H1 (cell line): ENCODE results near the gene SCUBE2. TPM values are rescaled to one million over a fixed set of nuclear protein-coding genes. Genes with fewer than 3 reads are reported as not detected.

ENCODE experiments used
- CTCF ChIA-PET: fragments of 300-600 bp; sonication (Branson Sonifier 250); formaldehyde crosslinking; loops from one replicate; lab custom pipeline; 2021; ENCODE audit not compliant: partially characterized antibody; lab: Charles Lee
- POLR2A ChIA-PET: fragments of 300-600 bp; sonication (Branson Sonifier 250); formaldehyde crosslinking; loops from one replicate; lab custom pipeline; 2021; ENCODE audit warnings: inconsistent platforms; ENCODE audit not compliant: partially characterized antibody; lab: Charles Lee
- DNase-seq, 2 experiments: peaks; one replicate each; pipeline versions ENCODE4 v3.0.0 to v3.0.0-alpha.2; 2010 to 2022; ENCODE audit warnings: low spot score in 2 of 2, low read depth in 1 of 2, mixed read lengths in 1 of 2
- FAIRE-seq: peaks from 2 replicates; lab custom pipeline; 2011; peaks lifted over from hg19 to GRCh38; lab: Jason Lieb, UNC
- H2AFZ ChIP-seq: 2 replicates; pipeline ENCODE4 v1.8.1; 2012; ENCODE audit warnings: low read length, inconsistent platforms
- H2AK5ac ChIP-seq: 2 replicates; pipeline ENCODE4 v1.6.1; 2013; ENCODE audit warnings: low read depth, low read length
- H2BK120ac ChIP-seq: replicated peaks from 2 replicates; pipeline ENCODE3; 2013; ENCODE audit warnings: low read depth, low read length, inconsistent platforms
- H2BK12ac ChIP-seq: 2 replicates; pipeline ENCODE4 v1.6.1; 2013; ENCODE audit warnings: low read depth, low read length
- H2BK15ac ChIP-seq: 2 replicates; pipeline ENCODE4 v1.6.1; 2013; ENCODE audit warnings: low read length
- H2BK20ac ChIP-seq: 2 replicates; pipeline ENCODE4 v1.6.1; 2013; ENCODE audit warnings: low read length
- H2BK5ac ChIP-seq: 2 replicates; pipeline ENCODE4 v1.6.1; 2013; ENCODE audit warnings: low read depth, low read length
- H3K14ac ChIP-seq: 2 replicates; pipeline ENCODE4 v1.6.1; 2013; ENCODE audit warnings: inconsistent platforms; ENCODE audit not compliant: insufficient read length
- H3K18ac ChIP-seq: 2 replicates; pipeline ENCODE4 v1.6.1; 2013; ENCODE audit warnings: low read length; ENCODE audit errors: extremely low read depth
- H3K23ac ChIP-seq: 2 replicates; pipeline ENCODE4 v1.6.1; 2013; ENCODE audit warnings: inconsistent platforms; ENCODE audit not compliant: insufficient read length
- H3K23me2 ChIP-seq: 2 replicates; pipeline ENCODE4 v1.6.1; 2013; ENCODE audit warnings: low read depth, low read length
- H3K27ac ChIP-seq: 2 replicates; pipeline ENCODE4 v1.6.1; 2011; ENCODE audit warnings: low read depth, low read length, inconsistent platforms
- H3K27me3 ChIP-seq, 4 experiments: replicated peaks in 1 of 4; 1 replicate in 1 of 4; 2 replicates in 3 of 4; pipeline versions ENCODE4 v1.6.1 to v1.8.1; 2011 to 2013; ENCODE audit warnings: low read length in 3 of 4, mild to moderate bottlenecking in 3 of 4, inconsistent platforms in 2 of 4, mixed read lengths in 2 of 4, moderate library complexity in 1 of 4; ENCODE audit not compliant: control insufficient read depth in 3 of 4, insufficient read depth in 3 of 4; ENCODE audit errors: extremely low read depth in 1 of 4
- H3K36me3 ChIP-seq, 4 experiments: 2 replicates each; pipeline versions ENCODE4 v1.6.1 to v1.8.1; 2011 to 2013; ENCODE audit warnings: mild to moderate bottlenecking in 4 of 4, low read length in 3 of 4, moderate library complexity in 2 of 4, control low read depth in 1 of 4, inconsistent platforms in 1 of 4; ENCODE audit not compliant: insufficient read depth in 4 of 4, control insufficient read depth in 2 of 4
- H3K4ac ChIP-seq: replicated peaks from 2 replicates; pipeline ENCODE3; 2013; ENCODE audit warnings: low read length, low read depth, mixed read lengths, inconsistent platforms; ENCODE audit not compliant: insufficient read length
- H3K4me1 ChIP-seq, 4 experiments: replicated peaks in 1 of 4; 1 replicate in 1 of 4; 2 replicates in 3 of 4; pipeline versions ENCODE4 v1.6.1 to v1.8.1; 2011 to 2013; ENCODE audit warnings: low read length in 3 of 4, inconsistent platforms in 2 of 4, mixed read lengths in 1 of 4; ENCODE audit not compliant: insufficient read depth in 4 of 4, control insufficient read depth in 3 of 4
- H3K4me2 ChIP-seq, 2 experiments: 2 replicates each; pipeline versions ENCODE4 v1.6.1 to v1.8.1; 2011 to 2013; ENCODE audit warnings: low read depth in 2 of 2, low read length in 2 of 2, control low read depth in 1 of 2, inconsistent platforms in 1 of 2, mild to moderate bottlenecking in 1 of 2; ENCODE audit not compliant: insufficient read depth in 1 of 2
- H3K4me3 ChIP-seq, 4 experiments: fragments of 200-600, 300-600 bp in 1 of 4; sonication (generic), shearing (Covaris generic), sonication (Bioruptor Twin) in 1 of 4; 2 replicates each; pipeline versions ENCODE4 v1.5.1 to v1.8.1; 2011 to 2016; ENCODE audit warnings: low read length in 4 of 4, low read depth in 3 of 4, control low read depth in 2 of 4, inconsistent platforms in 2 of 4, mild to moderate bottlenecking in 2 of 4, mixed read lengths in 1 of 4, moderate library complexity in 1 of 4; ENCODE audit not compliant: insufficient read depth in 2 of 4; ENCODE audit errors: extremely low read depth in 1 of 4
- H3K56ac ChIP-seq: replicated peaks from 2 replicates; pipeline ENCODE3; 2013; ENCODE audit warnings: low read depth, mild to moderate bottlenecking, mixed read lengths, low read length, inconsistent platforms; ENCODE audit not compliant: insufficient read length
- H3K79me1 ChIP-seq: 2 replicates; pipeline ENCODE4 v1.6.1; 2013; ENCODE audit warnings: low read depth, low read length, control low read depth
- H3K79me2 ChIP-seq, 2 experiments: 2 replicates each; pipeline versions ENCODE4 v1.6.1 to v1.8.1; 2012 to 2013; ENCODE audit warnings: low read length in 2 of 2, mild to moderate bottlenecking in 2 of 2, inconsistent platforms in 1 of 2; ENCODE audit not compliant: insufficient read depth in 2 of 2, control insufficient read depth in 1 of 2
- H3K9ac ChIP-seq, 4 experiments: replicated peaks in 1 of 4; 1 replicate in 1 of 4; 2 replicates in 3 of 4; pipeline versions ENCODE4 v1.6.1 to v1.8.1; 2011 to 2013; ENCODE audit warnings: low read depth in 3 of 4, low read length in 3 of 4, control low read depth in 2 of 4, mild to moderate bottlenecking in 2 of 4, moderate library complexity in 2 of 4, inconsistent platforms in 1 of 4; ENCODE audit errors: extremely low read depth in 1 of 4
- H3K9me3 ChIP-seq, 2 experiments: 2 replicates each; pipeline versions ENCODE4 v1.6.1 to v1.8.1; 2012 to 2013; ENCODE audit warnings: mild to moderate bottlenecking in 2 of 2, moderate library complexity in 2 of 2, control low read depth in 1 of 2, inconsistent platforms in 1 of 2, low read depth in 1 of 2, low read length in 1 of 2, mixed read lengths in 1 of 2; ENCODE audit not compliant: insufficient read depth in 2 of 2
- H4K20me1 ChIP-seq, 2 experiments: replicated peaks in 1 of 2; 2 replicates each; pipeline versions ENCODE3 to v1.8.1; 2011 to 2013; ENCODE audit warnings: inconsistent platforms in 2 of 2, low read length in 2 of 2, mild to moderate bottlenecking in 1 of 2; ENCODE audit not compliant: insufficient read depth in 2 of 2, control insufficient read depth in 1 of 2
- H4K5ac ChIP-seq: 2 replicates; pipeline ENCODE4 v1.6.1; 2013; ENCODE audit warnings: low read length, low read depth, mixed read lengths, inconsistent platforms; ENCODE audit not compliant: insufficient read length
- H4K8ac ChIP-seq: 2 replicates; pipeline ENCODE4 v1.8.0; 2013; ENCODE audit warnings: mild to moderate bottlenecking, moderate library complexity, low read length, inconsistent platforms; ENCODE audit not compliant: insufficient read depth; ENCODE audit errors: extremely low read depth
- H4K91ac ChIP-seq: replicated peaks from 2 replicates; pipeline ENCODE3; 2013; ENCODE audit warnings: low read length, mixed read lengths, inconsistent platforms; ENCODE audit not compliant: insufficient read length
- ATF2 ChIP-seq: IDR thresholded peaks from 2 replicates; pipeline ENCODE4 v1.6.1; 2012; ENCODE audit warnings: low read length, inconsistent platforms
- BCL11A ChIP-seq, 2 experiments: IDR thresholded peaks; one replicate each; pipeline ENCODE4 v1.6.1; 2011; ENCODE audit warnings: low read depth in 2 of 2, low read length in 2 of 2, mild to moderate bottlenecking in 2 of 2
- FOSL1 ChIP-seq: IDR thresholded peaks from 2 replicates; pipeline ENCODE4 v1.6.1; 2011; ENCODE audit warnings: mild to moderate bottlenecking, low read depth, low read length, moderate library complexity; ENCODE audit not compliant: insufficient read depth
- KDM1A ChIP-seq: fragments of 200-600, 300-600 bp; sonication (generic); IDR thresholded peaks from 2 replicates; pipeline ENCODE4 v1.7.1; 2016; ENCODE audit warnings: mild to moderate bottlenecking, low read length, borderline replicate concordance
- KDM5A ChIP-seq: fragments of 200-600 bp; IDR thresholded peaks from 2 replicates; pipeline ENCODE4 v1.7.1; 2012; ENCODE audit warnings: mild to moderate bottlenecking, low read length, inconsistent platforms, mixed read lengths
- NANOG ChIP-seq: IDR thresholded peaks from 2 replicates; pipeline ENCODE4 v1.6.1; 2011; ENCODE audit warnings: low read length, low read depth, mild to moderate bottlenecking, inconsistent platforms; ENCODE audit not compliant: insufficient read depth, poor library complexity, severe bottlenecking
- NRF1 ChIP-seq: IDR thresholded peaks from 2 replicates; pipeline ENCODE4 v1.6.1; 2011; ENCODE audit warnings: mild to moderate bottlenecking, low read depth, low read length, improper control_type of control experiment
- RXRA ChIP-seq: IDR thresholded peaks from 2 replicates; pipeline ENCODE4 v1.6.1; 2011; ENCODE audit warnings: low read depth, mild to moderate bottlenecking, low read length, moderate library complexity; ENCODE audit not compliant: insufficient read depth
- SIN3A ChIP-seq, 2 experiments: IDR thresholded peaks in 1 of 2; conservative IDR thresholded peaks in 1 of 2; 2 replicates each; pipeline ENCODE4 v1.6.1; 2011 to 2012; ENCODE audit warnings: low read length in 2 of 2, improper control_type of control experiment in 1 of 2, low read depth in 1 of 2, mild to moderate bottlenecking in 1 of 2
- SP1 ChIP-seq: IDR thresholded peaks from 2 replicates; pipeline ENCODE4 v1.6.1; 2011; ENCODE audit warnings: low read depth, low read length
- TBP ChIP-seq: IDR thresholded peaks from 2 replicates; pipeline ENCODE4 v1.6.1; 2011; ENCODE audit warnings: low read depth, low read length, improper control_type of control experiment
- WGBS, 2 experiments: shearing (Covaris generic) in 1 of 2; methylation state at CpG; one replicate each; pipeline versions ENCODE4 v1.1.6 to v1.1.7; 2013 to 2015; ENCODE audit warnings: low lambda C conversion rate in 2 of 2, mixed read lengths in 2 of 2, inconsistent platforms in 1 of 2, low coverage in 1 of 2, missing lambda C conversion rate in 1 of 2; ENCODE audit not compliant: insufficient replicate concordance in 2 of 2, insufficient coverage in 1 of 2, insufficient read length in 1 of 2; ENCODE audit errors: extremely low coverage in 1 of 2, missing lambda C conversion rate in 1 of 2; 5-methylcytosine and 5-hydroxymethylcytosine counted together
- polyA plus RNA-seq, 7 experiments: library from polyadenylated mRNA; depleted of rRNA in 3 of 7; stranded (reverse) in 5 of 7; unstranded in 2 of 7; fragments of >200 nt in 5 of 7; fragments of 200-250 nt in 2 of 7; gene quantifications; 1 replicate in 5 of 7; 2 replicates in 1 of 7; 4 replicates in 1 of 7; pipeline versions ENCODE4 v1.2.1 to v1.2.3, GENCODE V29; 2011 to 2013; ENCODE audit warnings: missing spikeins in 2 of 7, mixed read lengths in 2 of 7
- total RNA-seq: library from RNA; stranded (reverse); fragmentation: NEBNext Ultra II Directional; extraction: Animal tissue kit (Norgen Biotek cat#: 25700); gene quantifications from 2 replicates; pipeline ENCODE4 v1.2.1, GENCODE V29; 2021

The SCUBE2 gene
- total and polyA plus RNA-seq, 2 of the 8 experiments (the other 6 are each of a cell fraction or from before 2014, with no cell fraction given), result 0.29 to 1.2 TPM

GRCh38 chr11:9053316-9054035 lies 37.9 kb downstream of the SCUBE2 start:
- Histone ChIP-seq H2BK15ac (no peak overlapping the region), H3K36me3 (no peaks in the 10 kb centered on the region), H3K18ac (no peak overlapping the region), H2AK5ac (no peak overlapping the region), H3K4me3 (no peak overlapping the region), H3K4me2 (no peak overlapping the region), H4K91ac (no peak overlapping the region), H3K23me2 (no peaks in the 10 kb centered on the region), H4K8ac (no peak overlapping the region), H3K79me2 (no peaks in the 10 kb centered on the region), H3K9ac (no peak overlapping the region), H3K23ac (no peak overlapping the region), H3K4ac (no peak overlapping the region), H2BK5ac (no peak overlapping the region), H2BK20ac (no peak overlapping the region), H3K56ac (no peak overlapping the region), H3K79me1 (no peaks in the 10 kb centered on the region), H3K4me1 (no peaks in the 10 kb centered on the region), H2BK12ac (no peak overlapping the region), H4K20me1 (no peaks in the 10 kb centered on the region), H3K9me3 (no peaks in the 10 kb centered on the region), H3K27ac (no peak overlapping the region), H3K14ac (no peak overlapping the region), H2AFZ (0 out of 2 replicates have a peak overlapping the region, but pooled peaks have one; percentile 48), H3K27me3 (no peaks in the 10 kb centered on the region), H2BK120ac (no peak overlapping the region), H4K5ac (no peak overlapping the region)
- DNase-seq, result no peak
- 76% methylated on average over 7 of the region's 7 CpGs; no CpG with 5 or more reads in 1 of the 2 experiments for WGBS, 2 experiments
- POLR2A ChIA-PET, result no interaction called here
- CTCF ChIA-PET, result interaction anchor here (0.6 to 1.6 kb wide), 9 partner anchors 8 to 270 kb away, joined by 3 to 7 read pairs (median 3); no protein-coding TSS in a partner anchor
- FAIRE-seq, result no peak
- TF ChIP-seq TBP (no peak), NANOG (no peak), KDM5A (no peak), BCL11A (IDR thresholded peaks at IDR 0.05; ENCODE audit: low read depth in 2 of 2, low read length in 2 of 2) (no peak), KDM1A (no peak), RXRA (no peak), NRF1 (no peak), FOSL1 (no peak), ATF2 (no peak), SIN3A (conservative IDR thresholded peaks at IDR 0.05 in 1 of 2, IDR thresholded peaks at IDR 0.05 in 1 of 2; ENCODE audit: low read depth in 1 of 2, low read length in 2 of 2) (no peak), SP1 (no peak)
